Epithelial cell of proximal tubule (primary cell): ENCODE data around the gene POTED. TPM values are rescaled to one million over a fixed set of nuclear protein-coding genes. Genes with fewer than 3 reads are reported as not detected.
"Not testable (repeated sequence)": the region's sequence is repeated elsewhere in the genome, so short reads cannot be mapped to it uniquely, and the experiment has no call there.

ENCODE experiments used
- DNase-seq: peaks from one replicate; pipeline ENCODE4 v3.0.0-alpha.2; 2011; ENCODE audit warnings: low read depth
- H3K4me3 ChIP-seq: 2 replicates; pipeline ENCODE4 v1.5.1; 2011; ENCODE audit warnings: low read depth, mild to moderate bottlenecking, low read length
- total RNA-seq: library from RNA; depleted of rRNA; stranded (reverse); fragments of >200 nt; gene quantifications from 2 replicates; pipeline ENCODE4 v1.2.3, GENCODE V29; 2015

The POTED gene
- total RNA-seq: not detected in 2 replicates

DNA sequence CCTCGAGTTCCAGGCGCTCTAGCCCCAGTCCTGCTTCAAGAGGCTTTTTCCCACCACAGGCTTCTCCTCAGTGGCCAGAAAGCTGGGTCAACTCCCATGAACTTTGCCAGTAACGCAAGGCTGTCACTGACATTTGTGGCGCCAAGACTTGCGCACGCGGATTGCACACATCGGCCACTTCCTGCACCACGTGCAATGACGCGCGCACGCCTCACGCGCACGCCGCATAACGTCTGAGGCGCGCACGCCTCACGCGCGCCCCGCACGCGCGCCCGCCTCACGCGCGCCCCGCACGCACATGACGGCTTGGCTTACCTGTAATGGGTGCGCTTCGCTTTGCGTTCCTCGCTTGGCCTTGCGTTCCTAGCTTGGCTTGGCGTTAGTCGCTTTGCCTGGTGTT lies at the start of gene POTED:
TSS of gene POTED (plus strand) at position 301 of the 400 bp plus-strand sequence. CDS start 452 bp downstream, outside the sequence.
- H3K4me3 ChIP-seq, DNase-seq: not testable (repeated sequence)

DNA sequence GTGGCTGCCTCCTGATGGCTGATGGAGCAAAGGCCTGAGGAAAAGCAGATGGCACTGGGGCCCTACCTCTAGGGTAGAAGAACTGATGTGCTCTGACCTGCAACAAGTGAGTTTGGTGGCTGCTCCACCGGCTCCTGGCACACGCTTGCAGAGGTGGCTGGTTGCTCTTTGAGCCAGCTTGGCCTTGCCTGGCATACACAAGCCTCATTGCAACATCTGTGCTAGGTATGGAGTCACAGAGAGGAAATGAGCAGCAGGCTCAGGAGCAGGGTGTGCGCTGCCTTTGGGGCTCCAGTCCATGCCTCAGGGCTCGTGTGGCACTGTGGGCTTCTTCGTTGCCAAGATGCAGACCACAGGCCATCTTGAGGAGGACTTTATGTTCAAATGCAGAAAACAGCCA lies 40.5 kb downstream of the POTED start:
- DNase-seq, H3K4me3 ChIP-seq: not testable (repeated sequence)

DNA sequence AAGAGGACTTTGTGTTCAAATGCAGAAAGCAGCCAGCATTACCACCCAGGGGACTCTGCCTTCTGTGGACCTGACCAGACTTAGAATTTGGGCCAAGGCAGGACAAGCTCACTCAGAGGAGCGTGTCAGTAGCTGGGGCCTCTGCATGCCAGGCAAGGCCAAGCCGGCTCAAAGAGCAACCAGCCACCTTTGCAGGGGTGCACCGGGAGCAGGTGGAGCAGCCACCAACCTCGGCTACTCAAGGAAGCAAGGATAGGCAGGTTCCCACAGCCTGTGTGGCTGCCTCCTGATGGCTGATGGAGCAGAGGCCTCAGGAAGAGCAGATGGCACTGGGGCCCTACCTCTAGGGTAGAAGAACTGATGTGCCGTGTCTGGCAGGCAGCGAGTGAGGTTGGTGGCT lies 42.2 kb downstream of the POTED start:
- DNase-seq, H3K4me3 ChIP-seq: not testable (repeated sequence)
